Stimulated activated naive CD8-positive, alpha-beta T cell treated with anti-CD3 and anti-CD28 coated beads, Interleukin-15, amount 100 ng/mL, for 72 hours (primary cell): ENCODE data around the gene FKBP9.
"Not testable (repeated sequence)": the region's sequence is repeated elsewhere in the genome, so short reads cannot be mapped to it uniquely, and the experiment has no call there.

Source experiments
- ATAC-seq: fragments of 150-1000 bp; cut with Tn5 transposase; 2 replicates; pipeline ENCODE4 v1.10.0; 2021; ENCODE audit warnings: mild to moderate bottlenecking, moderate library complexity
- DNase-seq, 2 donors: peaks; one replicate each; pipeline ENCODE4 v3.0.0; 2021 to 2022
- H3K27ac Mint-ChIP-seq, 2 donors: one replicate each; pipeline ENCODE4 v1.8.0; 2022; ENCODE audit warnings: mild to moderate bottlenecking in 2 of 2, mixed read lengths in 2 of 2, moderate library complexity in 2 of 2
- H3K27me3 Mint-ChIP-seq: one replicate; pipeline ENCODE4 v1.8.0; 2022; ENCODE audit warnings: mixed read lengths
- H3K4me1 Mint-ChIP-seq: one replicate; pipeline ENCODE4 v1.8.0; 2022; ENCODE audit warnings: mild to moderate bottlenecking, mixed read lengths
- H3K4me3 Mint-ChIP-seq, 2 donors: one replicate each; pipeline ENCODE4 v1.8.0; 2022; ENCODE audit warnings: mild to moderate bottlenecking in 2 of 2, mixed read lengths in 2 of 2, moderate library complexity in 1 of 2
- H3K9me3 Mint-ChIP-seq, 2 donors: one replicate each; pipeline ENCODE4 v1.8.0; 2022; ENCODE audit warnings: mixed read lengths in 2 of 2

The FKBP9 gene, protein sequence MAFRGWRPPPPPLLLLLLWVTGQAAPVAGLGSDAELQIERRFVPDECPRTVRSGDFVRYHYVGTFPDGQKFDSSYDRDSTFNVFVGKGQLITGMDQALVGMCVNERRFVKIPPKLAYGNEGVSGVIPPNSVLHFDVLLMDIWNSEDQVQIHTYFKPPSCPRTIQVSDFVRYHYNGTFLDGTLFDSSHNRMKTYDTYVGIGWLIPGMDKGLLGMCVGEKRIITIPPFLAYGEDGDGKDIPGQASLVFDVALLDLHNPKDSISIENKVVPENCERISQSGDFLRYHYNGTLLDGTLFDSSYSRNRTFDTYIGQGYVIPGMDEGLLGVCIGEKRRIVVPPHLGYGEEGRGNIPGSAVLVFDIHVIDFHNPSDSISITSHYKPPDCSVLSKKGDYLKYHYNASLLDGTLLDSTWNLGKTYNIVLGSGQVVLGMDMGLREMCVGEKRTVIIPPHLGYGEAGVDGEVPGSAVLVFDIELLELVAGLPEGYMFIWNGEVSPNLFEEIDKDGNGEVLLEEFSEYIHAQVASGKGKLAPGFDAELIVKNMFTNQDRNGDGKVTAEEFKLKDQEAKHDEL

DNA sequence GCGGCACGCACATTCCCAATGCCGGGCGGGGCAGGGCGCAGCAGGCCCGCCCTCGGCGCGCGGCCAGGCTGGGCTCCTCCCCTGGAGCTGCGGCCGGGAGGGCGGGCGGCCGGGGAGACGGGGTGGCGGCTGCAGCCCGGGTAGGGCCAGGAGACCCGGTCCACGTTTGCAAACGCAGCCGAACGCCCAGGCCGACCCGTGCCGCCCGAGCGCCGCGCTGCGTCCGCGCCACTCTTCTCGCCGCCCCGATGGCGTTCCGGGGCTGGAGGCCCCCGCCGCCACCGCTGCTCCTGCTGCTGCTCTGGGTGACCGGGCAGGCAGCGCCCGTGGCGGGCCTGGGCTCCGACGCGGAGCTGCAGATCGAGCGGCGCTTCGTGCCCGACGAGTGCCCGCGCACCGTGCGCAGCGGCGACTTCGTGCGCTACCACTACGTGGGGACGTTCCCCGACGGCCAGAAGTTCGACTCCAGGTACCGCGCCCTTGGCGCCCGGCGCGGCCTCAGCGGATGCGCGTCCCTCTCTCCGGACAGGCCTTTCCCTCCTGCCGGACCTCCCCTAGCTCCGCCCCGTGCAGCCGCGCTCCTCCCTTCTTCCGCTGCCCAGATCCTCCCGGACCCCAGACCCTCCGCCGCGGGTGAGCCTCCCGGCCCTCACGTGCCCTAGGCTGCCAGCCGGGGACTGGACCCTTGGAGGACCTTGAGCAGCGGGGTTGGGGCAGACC is at the start of gene FKBP9:
TSS of gene FKBP9 (plus strand) at position 115 of the 720 bp plus-strand sequence. CDS start at position 249, 134 bp downstream.
- peaks cover 41% of the 10 kb centered on the region for H3K27me3 Mint-ChIP-seq
- no peaks in the 10 kb centered on the region for H3K9me3 Mint-ChIP-seq
- peaks cover 7% of the 10 kb centered on the region for H3K4me1 Mint-ChIP-seq
- H3K4me3 Mint-ChIP-seq, result peak within 1 kb of the TSS; percentile 80 to 82
- ATAC-seq, result peak; percentile 80
- DNase-seq, result peak; percentile 15 to 16
- no peak within 1 kb of the TSS for H3K27ac Mint-ChIP-seq

DNA sequence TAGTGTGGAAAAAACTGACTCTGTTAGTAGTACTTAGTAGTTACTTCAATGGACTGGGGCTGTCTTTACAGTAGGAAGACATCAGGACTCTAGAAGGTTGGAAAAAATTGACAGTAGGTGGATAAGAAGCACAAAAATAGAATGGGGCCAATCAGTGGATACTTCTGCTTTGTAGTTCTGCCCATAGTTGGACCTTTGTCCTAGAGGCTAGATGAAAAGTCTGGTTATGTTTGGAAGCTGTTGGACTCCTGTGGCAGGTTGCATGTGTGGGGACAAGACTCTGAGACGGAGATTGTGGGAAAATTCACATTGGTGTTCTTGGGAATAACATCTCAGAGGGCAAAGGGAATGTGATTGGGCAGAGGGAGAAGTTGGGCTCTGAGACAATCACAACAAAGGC is 47.0 kb upstream of the FKBP9 start:
- DNase-seq (no peak), ATAC-seq (no peak)
- H3K27ac Mint-ChIP-seq, result no peak overlapping the region
- H3K4me3 Mint-ChIP-seq, result no peak overlapping the region
- peaks cover 5% of the 10 kb centered on the region for H3K4me1 Mint-ChIP-seq
- H3K9me3 Mint-ChIP-seq, result no peaks in the 10 kb centered on the region
- H3K27me3 Mint-ChIP-seq, result no peaks in the 10 kb centered on the region

DNA sequence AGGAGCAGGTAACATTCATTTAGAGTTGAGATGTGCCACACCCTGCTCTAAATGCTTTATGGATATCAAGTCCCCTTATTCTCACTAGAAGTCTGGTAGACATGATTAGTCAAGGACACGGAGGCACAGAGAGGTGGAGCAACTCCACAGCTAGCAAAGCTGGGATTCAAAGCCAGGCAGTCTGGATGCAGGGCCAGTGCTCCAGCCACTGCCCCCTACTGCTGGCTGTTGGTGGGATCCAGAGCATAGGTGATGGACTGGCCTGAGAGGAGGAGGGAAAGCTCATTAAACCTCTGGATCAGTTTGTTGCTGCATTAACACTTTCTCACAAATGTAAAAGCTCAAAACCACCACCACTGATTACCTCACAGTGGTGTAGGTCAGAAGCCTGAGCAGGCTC is 43.1 kb upstream of the FKBP9 start:
- ATAC-seq, result no peak

DNA sequence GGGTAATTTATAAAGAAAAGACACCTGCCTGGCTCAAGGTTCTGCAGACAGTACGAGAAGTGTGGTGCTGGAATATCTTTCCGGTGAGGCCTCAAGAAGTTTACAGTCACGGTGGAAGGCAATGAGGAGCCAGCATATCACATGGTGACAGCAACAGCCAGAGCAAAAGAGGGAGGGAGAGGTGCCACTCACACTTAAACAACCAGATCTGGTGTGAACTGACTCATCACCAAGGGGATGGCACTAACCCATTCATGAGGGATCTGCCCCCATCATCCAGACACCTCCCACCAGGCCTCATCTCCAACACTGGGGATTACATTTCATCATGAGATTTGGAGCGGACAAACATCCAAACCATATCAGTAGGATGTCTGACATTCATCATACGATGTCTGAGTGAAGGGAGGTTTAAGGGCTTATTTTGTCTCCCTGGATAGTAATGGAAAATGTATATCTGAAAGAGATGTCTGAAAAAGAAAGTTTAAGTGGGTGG is 42.2 kb upstream of the FKBP9 start:
- ATAC-seq (peak; percentile 74), DNase-seq (no peak)
- no peak overlapping the region for H3K4me3 Mint-ChIP-seq
- no peak overlapping the region for H3K27ac Mint-ChIP-seq
- H3K27me3 Mint-ChIP-seq, result no peaks in the 10 kb centered on the region
- no peaks in the 10 kb centered on the region for H3K9me3 Mint-ChIP-seq
- peaks cover 12% of the 10 kb centered on the region for H3K4me1 Mint-ChIP-seq

More for the DNA sequence above, 43.1 kb upstream of the FKBP9 start:
- DNase-seq, result no peak
- Mint-ChIP-seq H3K27me3 (no peaks in the 10 kb centered on the region), H3K4me1 (peaks cover 12% of the 10 kb centered on the region), H3K27ac (no peak overlapping the region), H3K4me3 (no peak overlapping the region), H3K9me3 (no peaks in the 10 kb centered on the region)

DNA sequence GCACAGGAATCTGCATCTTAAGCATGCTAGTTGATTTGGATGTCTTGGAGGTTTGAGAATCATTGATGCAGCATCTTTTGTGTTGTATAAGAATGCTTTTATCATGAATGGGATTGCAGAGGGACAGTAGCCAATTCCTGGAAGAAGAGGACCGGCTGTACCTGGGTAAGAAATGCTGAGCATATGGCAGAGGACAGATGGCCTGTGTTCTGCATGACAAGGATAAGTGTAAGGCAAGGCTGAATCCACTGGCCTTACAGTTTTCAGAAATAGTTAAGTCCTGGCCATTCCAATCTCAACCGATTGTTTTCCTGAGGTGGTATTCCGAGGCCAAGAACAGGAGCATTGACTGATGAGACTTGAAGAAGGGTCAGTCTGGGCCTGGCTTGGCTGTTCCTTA is 41.2 kb upstream of the FKBP9 start:
- Mint-ChIP-seq H3K27ac (no peak overlapping the region), H3K27me3 (no peaks in the 10 kb centered on the region), H3K9me3 (no peaks in the 10 kb centered on the region), H3K4me1 (peaks cover 12% of the 10 kb centered on the region), H3K4me3 (no peak overlapping the region)
- DNase-seq, result no peak
- no peak for ATAC-seq

DNA sequence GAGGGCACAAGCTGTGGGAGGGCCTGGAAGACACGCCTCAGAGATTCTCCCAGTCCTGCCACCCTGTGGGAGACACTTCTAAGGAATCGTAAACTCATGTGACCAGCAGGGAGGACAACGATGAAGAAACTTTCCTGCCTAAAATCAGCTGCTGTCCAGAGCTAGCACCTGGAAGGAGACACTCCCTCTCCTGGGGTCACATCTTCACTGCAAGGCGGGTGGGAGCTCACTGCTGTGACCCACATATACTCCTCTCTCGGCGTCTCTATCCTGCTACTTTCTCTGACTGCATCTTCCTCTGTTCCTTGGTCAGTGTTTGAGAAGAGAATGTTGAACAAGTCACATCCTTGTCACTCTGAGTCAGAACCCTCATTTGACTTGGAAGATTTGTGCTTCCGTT is 40.2 kb upstream of the FKBP9 start:
- not testable (repeated sequence) for DNase-seq

DNA sequence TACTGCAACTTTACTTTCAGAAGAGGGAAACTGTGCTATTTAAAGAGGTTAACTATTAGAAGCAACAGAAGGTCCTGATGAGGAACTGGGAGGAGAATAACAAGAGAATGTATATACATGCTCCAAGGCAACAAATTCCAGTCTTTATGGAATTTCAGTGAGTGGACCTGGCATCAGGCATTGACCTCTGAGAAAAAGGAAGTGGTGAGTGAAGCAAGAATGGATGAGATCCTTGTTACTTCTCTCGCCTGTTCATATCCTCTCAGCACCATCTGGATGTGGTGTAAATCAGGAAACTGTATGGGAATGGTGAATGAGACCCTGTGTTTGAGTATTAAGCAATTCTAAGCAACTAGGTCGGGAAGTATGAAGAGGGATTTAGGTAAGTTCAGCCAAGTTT is 35.3 kb upstream of the FKBP9 start:
- Mint-ChIP-seq H3K27me3 (no peaks in the 10 kb centered on the region), H3K4me3 (no peak overlapping the region), H3K9me3 (no peaks in the 10 kb centered on the region), H3K27ac (no peak overlapping the region), H3K4me1 (no peaks in the 10 kb centered on the region)
- ATAC-seq (no peak), DNase-seq (no peak)

More for the DNA sequence above, 40.2 kb upstream of the FKBP9 start:
- ATAC-seq, H3K27ac Mint-ChIP-seq, H3K4me3 Mint-ChIP-seq, H3K27me3 Mint-ChIP-seq, H3K9me3 Mint-ChIP-seq: not testable (repeated sequence)
- H3K4me1 Mint-ChIP-seq, result peaks cover 12% of the 10 kb centered on the region

DNA sequence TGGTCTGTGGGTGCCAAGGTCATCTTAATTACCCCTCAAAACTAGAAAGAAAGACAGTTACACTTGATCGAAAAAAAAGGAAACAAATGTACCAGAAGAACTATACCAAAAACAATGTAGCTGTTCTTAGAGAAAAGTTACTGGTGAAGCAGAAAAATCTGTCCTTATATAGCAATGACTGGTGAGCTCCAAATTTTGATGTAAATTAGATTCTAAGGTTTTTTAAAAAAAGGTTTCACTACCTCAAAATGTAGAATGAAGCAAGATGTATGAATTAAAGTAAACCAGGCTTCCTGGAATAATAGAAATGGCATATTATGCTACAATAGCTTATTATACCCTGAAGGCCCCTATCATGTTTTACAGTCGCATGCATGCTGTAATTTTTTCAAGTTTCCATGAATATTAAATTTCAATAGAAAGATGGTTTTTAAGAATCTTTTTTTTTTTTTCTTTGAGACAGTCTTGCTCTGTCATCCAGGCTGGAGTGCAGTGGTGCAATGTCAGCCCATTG is 28.4 kb upstream of the FKBP9 start:
- DNase-seq, result no peak
- Mint-ChIP-seq H3K9me3 (no peaks in the 10 kb centered on the region), H3K4me1 (no peaks in the 10 kb centered on the region), H3K4me3 (no peak overlapping the region), H3K27ac (no peak overlapping the region), H3K27me3 (no peaks in the 10 kb centered on the region)
- ATAC-seq, result no peak

DNA sequence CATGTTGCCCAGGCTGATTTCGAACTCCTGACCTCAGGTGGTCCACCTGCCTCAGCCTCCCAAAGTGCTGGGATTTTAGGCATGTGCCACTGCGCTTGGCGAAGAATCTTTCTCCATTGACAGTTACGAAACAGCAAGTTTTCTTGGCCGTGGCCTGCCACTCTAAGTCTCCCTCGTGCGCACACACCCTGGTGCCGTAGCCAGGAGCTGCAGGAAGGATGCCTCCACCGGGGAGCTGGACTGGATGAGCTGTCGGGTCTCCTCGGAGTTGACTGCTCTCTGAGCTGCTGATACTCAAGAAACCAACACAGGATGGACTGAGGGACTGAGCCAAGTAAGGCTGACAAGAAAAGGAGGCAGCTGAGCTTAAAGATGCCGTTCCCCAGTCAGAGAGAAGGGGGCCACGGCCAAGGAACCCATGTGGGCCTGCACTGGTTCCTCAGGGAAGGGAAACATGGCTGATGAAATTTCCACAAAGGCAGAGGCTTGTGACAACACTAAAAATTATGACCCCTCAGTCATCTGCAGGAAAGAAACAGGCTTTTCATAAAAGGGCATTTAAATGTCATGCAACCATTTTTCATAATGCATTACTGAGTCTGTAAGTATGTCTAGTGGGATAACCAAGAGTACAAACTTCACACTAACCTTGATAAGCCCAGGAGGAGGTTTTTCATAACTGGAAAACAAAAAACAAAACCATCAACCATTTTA is 27.7 kb upstream of the FKBP9 start:
- Mint-ChIP-seq H3K4me1 (no peaks in the 10 kb centered on the region), H3K9me3 (no peaks in the 10 kb centered on the region), H3K27me3 (no peaks in the 10 kb centered on the region), H3K27ac (no peak overlapping the region), H3K4me3 (no peak overlapping the region)
- ATAC-seq (no peak), DNase-seq (no peak)

DNA sequence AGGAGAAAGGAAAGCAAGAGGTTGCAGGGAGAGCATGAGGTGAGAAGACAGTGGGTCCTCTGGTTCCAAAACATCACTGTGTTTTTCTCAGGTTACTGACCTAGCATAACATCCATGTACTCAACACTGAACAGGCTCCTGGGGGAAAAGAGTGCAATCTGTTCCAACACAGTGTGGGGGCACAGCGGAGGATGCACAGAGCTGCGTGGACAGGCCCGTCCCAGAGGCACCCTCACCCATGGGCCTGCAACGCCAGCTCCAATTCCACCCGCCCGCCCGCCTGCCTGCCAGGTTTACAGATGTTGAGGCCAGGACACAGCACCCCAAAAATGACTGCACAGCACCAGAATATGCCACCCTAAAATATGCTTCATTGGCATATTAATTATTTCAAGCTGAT is 26.9 kb upstream of the FKBP9 start:
- DNase-seq (no peak), ATAC-seq (no peak)
- Mint-ChIP-seq H3K4me1 (no peaks in the 10 kb centered on the region), H3K9me3 (no peaks in the 10 kb centered on the region), H3K27me3 (no peaks in the 10 kb centered on the region), H3K27ac (no peak overlapping the region), H3K4me3 (no peak overlapping the region)

DNA sequence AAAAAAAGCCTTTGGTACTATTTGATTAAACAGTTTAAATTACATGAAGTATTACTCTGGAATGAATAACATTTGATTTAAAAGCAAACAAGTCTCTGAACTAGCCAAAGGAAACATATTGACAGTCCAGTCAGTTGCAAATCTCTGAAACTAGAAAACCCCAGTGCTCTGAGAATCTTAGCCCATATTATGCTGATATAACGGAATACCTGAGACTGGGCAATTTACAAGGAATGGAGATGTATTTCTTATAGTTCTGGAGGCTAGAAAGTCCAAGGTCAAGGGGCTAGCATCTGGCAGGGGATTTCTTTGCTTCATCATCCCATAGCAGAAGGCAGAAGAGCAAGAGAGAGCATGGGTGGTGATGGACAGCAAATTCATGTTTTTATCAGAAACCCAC is 21.7 kb upstream of the FKBP9 start:
- H3K27ac Mint-ChIP-seq, result no peak overlapping the region
- peaks cover 8% of the 10 kb centered on the region for H3K4me1 Mint-ChIP-seq
- H3K27me3 Mint-ChIP-seq, result no peaks in the 10 kb centered on the region
- H3K9me3 Mint-ChIP-seq, result no peaks in the 10 kb centered on the region
- no peak for ATAC-seq
- no peak overlapping the region for H3K4me3 Mint-ChIP-seq
- no peak for DNase-seq

DNA sequence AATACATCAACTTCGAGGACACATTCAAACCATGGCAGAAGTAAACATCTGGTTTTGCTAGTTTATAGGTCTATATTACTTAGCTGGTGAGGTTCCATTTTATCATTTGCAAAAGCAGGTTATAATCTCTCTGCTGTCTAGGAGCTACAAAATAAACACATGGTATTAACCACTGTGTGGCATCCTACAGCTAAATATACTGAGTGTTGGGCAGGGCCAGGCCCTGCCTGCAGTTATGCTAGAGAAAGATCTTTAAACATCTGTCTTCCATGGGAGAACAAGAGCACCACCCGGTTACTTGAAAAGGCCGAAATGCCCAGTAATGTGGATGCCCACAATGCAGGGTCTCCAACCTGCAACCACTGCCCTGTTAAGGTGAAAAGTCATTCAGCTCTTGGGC is 20.6 kb upstream of the FKBP9 start:
- Mint-ChIP-seq H3K4me3 (no peak overlapping the region), H3K9me3 (no peaks in the 10 kb centered on the region), H3K27ac (no peak overlapping the region), H3K27me3 (no peaks in the 10 kb centered on the region), H3K4me1 (peaks cover 10% of the 10 kb centered on the region)
- ATAC-seq (no peak), DNase-seq (no peak)

DNA sequence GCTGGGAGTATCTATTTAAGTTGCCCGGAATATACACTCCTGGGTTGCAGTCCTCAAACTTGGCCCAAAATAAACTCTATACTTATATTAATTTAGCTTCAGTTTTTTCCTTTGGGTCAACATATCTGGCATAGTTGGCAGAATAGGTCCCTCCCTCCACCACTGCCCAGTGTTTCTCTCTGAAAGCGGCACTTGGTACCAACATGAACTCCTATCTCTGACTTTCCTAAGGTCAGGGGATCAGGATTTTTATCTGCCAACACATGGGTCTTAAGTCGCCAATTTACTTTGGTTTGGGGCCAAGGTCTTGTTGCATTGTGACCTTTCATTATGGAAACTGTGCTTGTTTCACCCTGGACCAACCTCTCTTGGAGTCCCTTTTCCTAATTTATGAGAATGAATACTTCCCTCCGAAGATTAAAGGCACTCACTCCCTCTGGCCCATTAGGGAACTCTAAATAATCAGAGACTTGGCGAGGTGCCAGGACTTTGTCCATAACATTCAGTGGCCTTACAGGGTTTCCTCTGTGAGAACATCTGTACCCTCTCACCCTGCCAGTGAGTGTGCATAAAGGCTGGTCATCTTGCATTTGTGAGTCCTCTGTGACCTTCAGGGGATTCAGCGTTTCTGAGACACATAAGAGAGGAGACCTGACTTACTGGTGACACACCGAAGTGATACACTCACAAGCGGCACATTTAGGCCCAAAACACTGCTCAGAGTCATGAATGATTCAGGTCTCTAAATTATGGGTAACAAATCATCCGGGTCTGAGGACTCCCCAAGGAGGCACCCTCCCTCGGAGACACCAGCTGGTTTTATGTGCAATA is 19.7 kb upstream of the FKBP9 start:
- H3K4me1 Mint-ChIP-seq, result peaks cover 18% of the 10 kb centered on the region
- H3K27ac Mint-ChIP-seq, result no peak overlapping the region
- H3K27me3 Mint-ChIP-seq, result peaks cover 8% of the 10 kb centered on the region
- H3K9me3 Mint-ChIP-seq, result no peaks in the 10 kb centered on the region
- DNase-seq (no peak), ATAC-seq (no peak)
- no peak overlapping the region for H3K4me3 Mint-ChIP-seq

DNA sequence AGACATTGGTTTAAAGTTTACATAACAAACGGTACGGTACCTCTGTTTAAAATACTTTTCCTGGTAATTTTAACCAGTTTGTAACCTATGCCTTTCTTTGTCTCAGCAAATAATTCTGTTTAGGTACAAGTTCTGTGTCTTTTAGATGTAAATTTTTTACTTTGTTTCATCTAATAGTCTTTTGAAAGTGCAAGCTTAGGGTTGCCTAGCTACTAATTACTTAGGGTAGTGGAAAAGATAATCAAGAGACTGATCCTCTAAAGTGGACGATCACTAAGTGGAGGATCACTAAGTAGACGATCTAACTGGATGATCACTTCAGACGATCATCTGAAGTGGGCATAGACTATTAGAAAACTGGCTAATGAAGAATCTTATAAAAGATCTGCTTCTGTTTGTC is 16.1 kb upstream of the FKBP9 start:
- H3K4me1 Mint-ChIP-seq, result peaks cover 18% of the 10 kb centered on the region
- ATAC-seq (no peak), DNase-seq (no peak)
- no peak overlapping the region for H3K27ac Mint-ChIP-seq
- peak overlapping the region in 1 of 2 donors; percentile 99 for H3K4me3 Mint-ChIP-seq
- peaks cover 17% of the 10 kb centered on the region for H3K27me3 Mint-ChIP-seq
- H3K9me3 Mint-ChIP-seq, result no peaks in the 10 kb centered on the region
